Measurements from ENCODE around the gene STRA6.
A peak's percentile ranks its signal among the peaks of the same experiment; 100 is the strongest.

The STRA6 gene

DNA sequence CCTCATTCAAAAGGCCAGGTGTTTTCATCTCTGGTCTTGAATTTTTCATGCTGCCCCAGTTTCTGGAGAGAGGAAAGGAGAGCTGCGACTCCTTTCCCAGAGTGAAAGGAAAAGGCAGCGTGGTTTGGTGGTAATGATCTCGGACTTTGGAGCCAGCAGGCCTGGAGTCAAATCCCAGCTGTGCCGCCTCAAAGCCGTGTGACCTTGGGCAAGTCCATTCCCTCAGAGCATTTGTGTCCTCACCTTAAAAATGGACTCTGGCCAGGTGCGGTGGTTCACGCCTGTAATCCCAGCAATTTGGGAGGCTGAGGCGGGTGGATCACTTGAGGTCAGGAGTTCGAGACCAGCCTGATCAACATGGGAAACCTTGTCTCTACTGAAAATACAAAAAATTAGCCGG lies 28.9 kb upstream of the STRA6 start:
- DNase-seq = no peak
- intact Hi-C loops (cut with DNase I) = no loop called here

DNA sequence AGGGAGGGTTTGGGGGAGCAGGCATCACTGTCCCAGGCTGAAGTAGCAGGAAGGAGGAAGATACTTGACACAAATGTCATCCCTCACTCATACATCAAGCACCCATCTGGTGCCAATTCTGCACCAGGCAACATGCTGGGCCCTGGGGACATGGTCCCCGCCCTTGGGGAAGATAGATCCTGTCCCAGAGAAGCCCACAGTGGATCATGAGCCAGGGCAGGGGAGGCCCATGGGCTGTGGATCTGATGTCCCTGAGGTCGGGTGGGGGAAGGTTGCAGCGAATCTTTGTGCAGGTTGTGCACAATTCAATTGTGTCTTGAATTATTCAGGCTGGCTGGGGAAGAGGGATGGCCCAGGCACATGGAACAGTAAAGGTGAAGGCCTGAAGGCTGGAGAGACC lies 27.1 kb upstream of the STRA6 start:
- no peak for DNase-seq
- intact Hi-C loops (cut with DNase I) = no loop called here

DNA sequence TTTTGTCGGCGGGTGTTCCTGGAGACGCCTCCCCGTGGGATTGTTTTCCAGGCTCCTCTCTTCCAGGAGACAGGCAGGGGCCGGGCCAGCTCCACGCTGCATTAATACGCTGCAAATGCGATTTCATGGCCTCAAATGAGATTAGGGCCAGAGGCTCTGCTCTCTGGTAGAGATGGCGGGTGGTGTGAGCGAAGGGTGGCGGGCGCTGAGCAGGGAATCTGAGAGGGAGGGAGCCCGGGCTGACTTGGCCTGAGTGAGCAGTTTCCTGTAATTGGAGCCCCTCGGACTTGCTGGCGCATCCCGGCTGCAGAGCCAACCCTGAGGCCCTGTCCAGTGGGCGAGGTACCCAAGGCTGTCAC lies 26.1 kb upstream of the STRA6 start:
- intact Hi-C loops (cut with DNase I) = no loop called here
- DNase-seq = peak in 27 of 42 donors; percentile 11 to 71 (median 35)

DNA sequence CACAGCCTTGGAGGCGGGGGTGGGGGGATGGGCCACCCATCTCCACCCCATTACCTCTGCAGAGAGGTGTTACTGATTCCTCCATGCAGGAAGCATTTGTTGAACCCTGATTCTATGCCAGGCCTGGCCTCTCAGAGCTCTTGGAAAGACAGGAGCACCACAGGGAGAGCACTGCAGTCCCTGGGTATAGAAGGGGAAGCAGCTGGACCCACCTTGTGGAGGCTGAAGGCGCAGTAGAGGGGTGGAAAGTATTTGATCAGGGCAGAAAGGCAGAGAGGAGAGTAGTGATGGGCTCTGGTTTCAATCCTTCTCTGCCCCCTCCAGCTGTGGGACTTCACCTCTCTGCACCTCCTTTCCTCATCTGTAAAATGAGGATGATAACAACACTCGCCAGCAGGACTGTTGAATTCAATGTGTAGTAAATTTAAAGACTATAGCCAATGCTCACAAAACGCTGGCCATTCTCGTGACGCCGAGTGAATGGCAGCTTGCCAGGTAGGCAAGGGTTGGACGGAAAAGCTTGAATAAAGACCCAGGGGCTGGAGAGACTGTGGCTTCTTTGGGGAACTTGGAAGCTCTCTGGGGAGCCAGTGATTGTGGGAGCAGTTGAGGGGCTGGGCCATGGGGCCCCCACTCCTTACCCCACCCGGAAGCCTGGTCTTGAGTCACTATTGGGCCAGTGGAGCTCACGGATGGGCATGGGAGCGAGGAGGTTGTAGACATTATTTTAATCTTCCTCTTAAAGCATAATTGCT lies 25.6 kb upstream of the STRA6 start:
- intact Hi-C loops (cut with DNase I) = no loop called here
- DNase-seq = peak in 2 of 42 donors; percentile 32 to 50

DNA sequence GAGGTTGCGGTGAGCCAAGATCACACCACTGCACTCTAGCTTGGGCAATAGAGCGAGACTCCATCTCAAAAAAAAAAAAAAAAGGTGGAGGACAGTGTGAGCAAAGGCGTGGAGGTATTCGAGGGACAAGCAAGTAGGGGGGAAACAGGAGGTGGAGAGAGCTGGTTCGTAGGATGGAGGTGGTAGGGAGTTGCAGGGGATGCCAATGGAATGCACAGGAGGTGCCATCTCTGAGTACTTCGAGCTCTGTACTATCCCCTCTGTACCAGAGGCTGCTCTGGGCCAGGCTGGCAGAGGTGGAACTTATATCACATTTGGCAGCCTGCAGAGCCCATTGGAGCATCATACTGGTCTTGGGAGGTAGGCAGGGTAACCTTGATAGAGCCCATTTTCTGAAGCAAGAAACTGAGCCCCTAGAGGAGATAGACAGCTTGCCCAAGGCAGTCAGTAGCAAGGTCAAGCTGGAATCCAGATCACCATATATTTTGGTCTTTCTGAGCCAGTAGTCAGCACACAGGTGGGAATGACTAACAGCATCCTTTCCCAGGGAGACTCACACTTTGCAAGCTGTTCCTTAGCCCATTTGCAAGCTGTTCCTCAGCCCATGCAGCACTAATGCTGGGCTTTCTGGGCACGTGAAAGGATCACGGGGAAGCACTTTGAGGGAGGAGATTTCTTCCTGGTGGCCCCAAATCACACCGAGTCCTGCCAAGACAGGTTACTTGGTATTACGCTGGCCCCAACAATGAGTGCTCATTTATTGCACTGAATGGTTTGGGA lies 24.4 kb upstream of the STRA6 start:
- intact Hi-C loops (cut with DNase I) = no loop called here
- DNase-seq = no peak

DNA sequence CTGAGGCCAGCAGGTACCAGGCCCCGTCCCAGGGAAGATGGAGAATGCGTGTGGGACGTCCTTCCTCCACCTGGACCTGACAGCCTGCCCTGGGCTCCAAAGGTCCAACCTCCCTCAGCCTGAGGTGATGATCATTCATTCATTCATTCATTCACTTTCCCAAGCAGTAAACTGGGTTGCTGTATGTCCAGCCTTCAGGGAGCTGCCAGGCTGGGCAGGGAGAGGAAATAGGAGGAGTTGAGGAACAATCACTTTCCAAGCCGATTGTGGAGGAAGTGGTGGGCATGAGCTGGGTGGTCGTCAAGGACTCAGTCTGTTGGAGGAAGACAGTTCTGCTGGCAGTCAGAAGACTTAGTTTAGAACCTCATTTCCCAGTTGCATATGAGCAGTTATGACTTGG lies 23.3 kb upstream of the STRA6 start:
- intact Hi-C loops (cut with DNase I) = no loop called here
- no peak for DNase-seq

DNA sequence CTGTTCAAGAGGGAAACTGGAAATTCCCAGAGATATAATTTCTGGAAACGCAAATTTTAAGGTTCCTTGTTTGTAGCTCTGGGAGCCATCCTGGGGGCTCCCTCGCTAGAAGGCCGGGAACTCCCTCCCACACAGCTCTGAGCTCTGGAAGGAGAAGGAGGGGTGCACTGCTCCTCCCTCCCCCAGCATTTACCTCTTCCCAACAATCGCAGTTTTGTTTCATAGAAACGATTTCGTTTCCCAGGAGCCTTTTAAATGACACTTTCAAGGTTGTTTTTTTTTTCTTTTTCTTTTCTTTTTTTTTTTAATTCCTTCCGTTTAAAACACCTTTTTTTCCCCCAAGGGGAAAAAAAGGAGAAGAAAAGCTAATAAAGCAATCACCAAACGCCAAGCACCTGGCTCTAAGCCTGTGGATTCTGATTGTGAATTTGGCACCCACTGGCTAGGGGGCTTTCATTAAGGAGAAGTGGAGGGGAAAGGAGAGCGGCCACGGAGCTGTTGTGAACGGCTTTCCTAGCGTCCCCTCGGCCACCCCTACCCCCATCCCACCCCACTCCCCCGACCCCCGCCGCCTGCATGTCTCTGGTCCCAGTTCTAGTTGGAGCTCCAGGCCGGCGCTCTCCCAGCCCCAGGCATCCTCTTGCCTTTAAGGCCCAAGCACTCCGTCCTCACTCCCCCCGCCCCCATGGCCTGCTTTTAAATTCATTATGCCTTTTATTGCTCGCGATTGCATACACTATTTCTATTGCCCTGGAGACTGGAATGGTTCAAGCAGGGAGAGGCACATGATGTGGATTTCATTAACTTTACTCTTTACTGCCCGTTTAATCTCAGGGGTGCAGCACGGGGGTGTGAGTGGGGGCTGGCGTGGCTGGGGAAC lies 19.9 kb upstream of the STRA6 start:
- DNase-seq = peak in 1 of 42 donors; percentile 36
- intact Hi-C loops (cut with DNase I) = no loop called here

DNA sequence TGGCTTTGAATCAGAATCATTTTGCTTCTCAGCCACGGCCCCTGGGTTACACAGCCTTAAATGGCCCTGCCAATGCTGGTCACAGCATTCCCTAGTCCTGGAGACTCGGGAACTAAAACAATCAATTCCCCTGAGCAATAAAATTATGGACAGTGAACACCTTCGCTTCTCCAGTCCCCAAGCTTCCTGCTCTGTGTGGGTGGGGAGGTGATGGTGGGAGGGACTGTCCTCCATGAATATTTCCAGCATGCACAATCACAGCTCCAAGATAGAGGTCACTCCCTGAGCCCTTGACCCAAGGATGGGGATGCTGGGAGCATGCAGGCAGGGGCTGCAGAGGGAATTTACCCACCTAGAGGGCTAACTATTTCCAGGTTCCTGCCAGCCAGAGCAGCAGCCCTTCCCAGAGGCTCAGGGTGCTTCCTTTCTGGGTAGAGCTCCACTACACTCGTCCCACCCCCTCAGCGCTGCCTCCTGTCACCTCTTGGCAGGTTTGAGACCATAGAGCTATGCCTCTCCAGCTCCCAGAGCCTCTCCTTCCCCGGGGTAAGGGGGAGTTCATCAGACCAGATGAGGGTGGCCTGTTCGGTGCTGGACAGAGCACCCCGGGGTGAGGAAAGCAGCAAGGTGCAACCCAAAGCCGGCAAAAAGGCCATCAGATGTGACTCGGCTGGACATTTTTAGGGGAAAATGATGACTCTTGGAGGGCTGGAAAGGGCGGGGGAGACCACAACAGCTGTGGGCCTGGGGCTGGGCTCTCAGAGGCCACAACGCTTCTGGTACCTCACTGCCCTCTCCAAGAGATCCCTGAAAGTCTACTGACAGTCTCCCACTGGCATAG lies 19.0 kb upstream of the STRA6 start:
- intact Hi-C loops (cut with DNase I) = no loop called here
- peak in 2 of 42 donors; percentile 23 to 31 for DNase-seq

DNA sequence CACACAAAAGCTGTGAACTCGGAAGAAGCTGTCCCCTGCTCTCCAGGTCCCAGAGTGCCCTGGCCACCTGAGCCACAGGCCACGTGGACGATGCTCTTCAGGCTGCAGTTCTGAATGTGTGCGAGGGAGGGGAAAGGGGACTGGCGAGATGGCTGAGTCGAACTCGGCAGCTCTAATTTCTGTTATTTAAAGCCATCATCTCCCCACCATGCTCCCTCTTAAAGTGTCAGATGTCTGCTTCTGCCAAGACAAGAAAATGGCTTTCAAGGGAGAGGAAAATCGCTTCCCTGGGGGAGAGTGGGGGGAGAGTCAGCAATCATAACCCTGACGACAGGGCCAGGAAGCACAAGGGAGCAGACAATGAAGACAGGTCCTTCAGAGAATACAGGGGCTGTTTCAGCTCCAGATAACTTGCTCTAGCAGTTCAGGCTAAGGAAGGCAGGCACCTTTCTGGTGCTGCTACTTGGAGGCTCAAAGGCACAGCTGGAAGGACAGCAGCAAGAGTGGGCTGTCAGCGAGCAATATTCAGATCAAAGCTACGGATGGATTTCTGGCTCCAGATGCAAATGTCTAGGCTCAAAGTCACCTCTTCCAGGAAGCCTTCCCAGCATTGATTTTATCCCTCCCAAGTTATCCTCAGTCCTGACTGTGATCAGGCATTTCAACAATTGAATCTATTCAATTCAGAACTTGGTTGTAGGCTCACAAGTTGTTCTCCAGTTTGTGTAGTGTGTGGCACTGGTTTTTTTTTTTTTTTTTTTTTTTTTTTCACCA lies 18.1 kb upstream of the STRA6 start:
- no peak for DNase-seq
- intact Hi-C loops (cut with DNase I) = no loop called here

DNA sequence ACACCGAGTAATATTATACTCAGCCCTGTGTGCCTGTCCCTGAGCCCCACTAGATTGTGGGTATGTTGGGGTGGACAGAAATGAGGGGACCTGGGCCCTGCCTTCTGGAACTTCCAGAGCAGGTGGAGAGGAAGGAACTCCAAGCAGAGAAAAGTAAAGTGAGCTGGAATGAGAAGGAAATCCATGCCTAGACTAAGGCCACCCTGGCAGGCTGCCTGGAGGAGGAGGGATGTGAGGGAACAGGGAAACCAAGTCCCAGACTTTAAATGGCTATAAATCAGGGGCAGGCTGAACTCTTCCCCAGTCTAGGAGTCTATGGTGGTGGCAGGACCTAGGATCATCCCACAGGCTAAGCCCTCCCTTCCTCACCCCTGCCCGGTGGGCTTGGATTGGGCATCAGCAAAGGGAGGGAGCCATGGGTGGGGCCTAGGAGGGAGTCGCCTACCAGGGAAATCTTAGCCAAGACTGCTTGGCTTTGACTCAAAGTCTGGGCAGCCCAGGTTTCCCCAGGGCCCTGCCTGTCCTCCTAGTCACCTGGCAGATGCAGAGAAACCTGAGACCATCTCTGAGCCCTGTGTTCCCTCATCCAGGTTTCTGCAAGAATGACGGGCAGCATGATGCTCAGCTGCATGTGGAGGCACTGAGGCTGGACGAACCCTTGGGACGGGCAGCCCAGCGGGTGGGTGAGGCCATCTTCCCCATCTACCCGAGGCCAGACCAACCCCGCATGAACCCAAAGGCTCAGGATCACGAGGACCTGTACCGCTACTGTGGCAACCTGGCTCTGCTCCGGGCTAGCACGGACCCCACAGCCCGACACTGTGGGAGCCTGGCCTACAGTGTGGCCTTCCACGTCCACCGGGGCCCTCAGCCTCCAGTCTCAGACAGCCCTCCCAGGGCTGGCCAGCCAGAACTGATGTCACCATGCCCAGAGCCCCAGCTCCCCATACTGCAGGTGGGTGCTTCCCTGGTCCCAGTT lies 15.6 kb upstream of the STRA6 start:
- intact Hi-C loops (cut with DNase I) = no loop called here

DNA sequence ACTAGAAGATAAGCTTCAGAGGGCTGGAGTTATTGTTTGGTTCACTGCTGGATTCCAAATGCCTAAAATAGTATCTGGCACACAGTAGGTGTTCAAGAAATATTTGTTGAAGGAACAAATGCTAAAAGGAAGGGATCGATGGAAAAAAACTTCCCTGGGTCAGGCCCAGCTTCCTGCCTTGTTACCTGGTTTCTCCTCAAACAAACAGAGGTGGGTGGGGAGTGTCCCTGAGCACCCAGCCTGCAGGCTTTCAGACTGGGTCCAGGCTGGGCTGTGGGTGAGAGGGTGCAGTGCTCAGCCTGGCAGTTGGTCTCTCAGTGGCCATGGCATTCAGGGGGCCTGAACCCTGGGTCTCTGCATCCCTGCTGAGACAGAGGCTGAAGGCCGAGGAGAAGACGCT lies 14.4 kb upstream of the STRA6 start:
- intact Hi-C loops (cut with DNase I) = no loop called here
- DNase-seq = no peak

More for the DNA sequence above, 15.6 kb upstream of the STRA6 start:
- DNase-seq = no peak

DNA sequence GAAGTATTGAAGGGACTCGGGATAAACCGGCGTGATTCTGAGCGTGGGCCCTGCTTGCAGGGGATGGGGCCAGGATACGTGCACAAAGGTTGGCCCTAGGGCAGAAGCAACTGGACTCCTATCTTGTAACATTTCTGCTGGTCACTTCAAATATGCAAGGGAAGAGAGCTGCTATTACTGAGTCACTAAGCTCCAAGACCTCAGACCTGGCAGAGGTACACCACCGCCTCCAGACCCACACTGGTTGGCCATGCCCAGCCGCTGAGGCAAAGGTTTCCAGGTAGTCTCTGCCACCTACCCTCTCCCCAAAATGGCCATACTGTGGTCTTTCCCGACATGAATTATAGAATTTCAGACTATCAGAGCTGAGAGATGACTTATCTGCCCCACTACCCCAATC lies 13.4 kb upstream of the STRA6 start:
- intact Hi-C loops (cut with DNase I) = no loop called here
- no peak for DNase-seq

DNA sequence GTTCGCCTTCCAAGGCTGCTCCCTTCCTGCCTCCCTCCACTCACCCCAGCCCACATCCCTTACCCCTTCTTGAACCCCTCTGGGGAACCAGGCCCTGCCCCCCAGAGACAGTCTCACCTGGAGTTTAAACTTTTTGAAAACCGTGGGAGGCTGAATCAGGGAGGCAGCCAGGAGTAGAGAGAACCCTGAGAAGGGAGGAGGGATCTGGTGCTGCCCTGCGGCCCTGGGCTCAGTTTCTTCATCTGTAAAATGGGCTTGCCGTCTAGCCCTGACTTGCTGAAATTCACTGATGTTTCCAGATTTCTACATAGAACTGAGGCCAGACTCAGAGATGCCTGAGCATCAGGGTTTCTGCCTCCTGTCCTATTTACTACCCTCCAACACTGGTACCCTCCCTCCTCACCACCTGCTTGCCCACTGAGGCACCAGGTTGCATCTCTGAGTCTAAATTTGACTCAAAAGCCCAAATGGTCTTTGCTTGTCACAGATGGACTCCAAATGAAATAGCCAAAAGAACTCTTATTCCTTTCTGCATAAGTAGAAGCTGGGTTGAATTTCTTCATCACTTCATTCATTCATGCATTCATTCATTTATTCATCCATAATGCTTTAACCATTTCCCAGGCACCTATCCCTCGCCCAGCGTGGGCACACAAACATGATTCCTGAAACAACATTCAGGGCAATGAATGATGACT lies 11.9 kb upstream of the STRA6 start:
- intact Hi-C loops (cut with DNase I) = no loop called here
- no peak for DNase-seq

DNA sequence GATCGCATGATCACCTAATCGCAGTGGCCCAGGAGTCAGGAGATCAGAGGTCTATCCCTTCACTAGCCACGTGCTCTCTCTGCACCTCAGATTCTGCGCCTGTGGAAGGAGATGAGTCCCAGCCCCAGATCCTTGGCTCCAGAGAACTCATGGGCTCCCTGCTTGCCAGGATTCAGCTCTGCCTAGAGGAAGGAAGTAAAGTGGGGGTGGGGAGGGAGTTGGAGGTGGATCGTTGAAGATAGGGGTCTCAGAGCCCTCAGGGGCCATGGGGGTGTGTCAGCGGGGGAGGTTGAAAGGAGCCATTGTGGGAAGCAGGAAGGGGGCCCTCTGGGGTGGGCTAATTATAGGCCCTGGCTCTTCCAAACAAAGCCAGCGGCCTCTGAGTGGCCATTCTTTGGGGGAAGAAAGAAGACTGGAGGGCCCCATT lies 11.3 kb upstream of the STRA6 start:
- no peak for DNase-seq
- intact Hi-C loops (cut with DNase I) = no loop called here

DNA sequence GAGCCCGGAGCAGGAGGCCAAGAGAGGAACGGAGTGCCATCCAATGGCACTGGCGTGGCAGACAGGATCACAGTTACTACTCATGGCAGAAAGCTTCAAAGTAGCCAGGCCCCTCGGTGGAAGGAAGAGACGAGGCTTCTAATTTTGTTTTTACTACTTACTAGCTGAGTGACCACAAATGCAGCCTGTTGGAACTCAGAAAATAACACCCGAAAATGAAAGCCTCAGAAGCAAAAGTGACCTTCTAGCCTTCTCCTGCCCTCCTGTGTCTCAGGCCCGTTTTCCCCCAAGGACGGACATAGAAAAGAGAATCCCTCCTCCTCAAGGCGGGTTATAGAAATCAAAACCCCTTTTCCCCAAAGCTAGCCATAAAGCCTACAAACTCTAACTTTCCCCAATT lies 9.9 kb upstream of the STRA6 start:
- intact Hi-C loops (cut with DNase I) = no loop called here
- no peak for DNase-seq

DNA sequence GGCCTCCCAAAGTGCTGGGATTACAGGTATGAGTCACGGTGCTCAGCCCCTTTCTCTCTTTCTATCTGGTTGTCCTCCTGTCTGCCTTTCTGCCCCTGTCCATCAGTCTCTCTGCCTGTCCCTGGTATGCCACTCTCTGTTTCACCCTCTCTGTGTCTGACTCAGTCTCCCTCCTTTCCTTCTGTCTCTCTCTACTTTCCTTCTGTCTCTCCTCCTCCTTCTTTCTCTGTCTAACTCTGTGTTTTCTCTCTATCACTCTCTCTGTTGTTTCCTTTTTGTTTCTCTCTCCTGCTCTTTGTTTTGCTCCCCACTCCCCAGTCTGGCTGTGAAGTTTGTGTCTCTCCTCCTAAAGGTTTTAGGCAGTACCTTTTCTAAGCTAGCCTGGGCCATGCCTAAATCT lies 9.1 kb upstream of the STRA6 start:
- intact Hi-C loops (cut with DNase I) = no loop called here

More for the DNA sequence above, 9.1 kb upstream of the STRA6 start:
- no peak for DNase-seq

Measured in head of caudate nucleus (tissue), 42 donors.